Umbilical cord (tissue), 2 donors: ENCODE data around the gene FZR1. TPM values are rescaled to one million over a fixed set of nuclear protein-coding genes. Genes with fewer than 3 reads are reported as not detected.
"Not testable (repeated sequence)": the region's sequence is repeated elsewhere in the genome, so short reads cannot be mapped to it uniquely, and the experiment has no call there.

Source experiments
- DNase-seq: peaks from one replicate; pipeline ENCODE4 v3.0.0-alpha.2; 2015; ENCODE audit warnings: low spot score
- total RNA-seq: library from RNA; depleted of rRNA; stranded (reverse); fragments of >200 nt; gene quantifications from one replicate; pipeline ENCODE4 v1.2.3, GENCODE V29; 2014; ENCODE audit warnings: low replicate concordance; ENCODE audit not compliant: insufficient read depth

FZR1 gene
- total RNA-seq, 1 donor from 2014 or later, result 27.7 TPM

GRCh38 chr19:3572132-3572854 lies 66.2 kb downstream of the FZR1 start:
- peak; percentile 100 for DNase-seq

GRCh38 chr19:3572855-3573161 lies 66.7 kb downstream of the FZR1 start, which contains the start of gene HMG20B:
Gene HMG20B, plus strand, starts transcription at chr19:3572944. Its CDS starts 366 bp downstream, at chr19:3573310.
- DNase-seq, result no peak

- DNase-seq, result peak; percentile 31
Observed at GRCh38 chr19:3573162-3573857, 67.2 kb downstream of the FZR1 start.

- DNase-seq, result peak; percentile 82
Observed at GRCh38 chr19:3573858-3574637, 67.9 kb downstream of the FZR1 start.

GRCh38 chr19:3575260-3575741 lies 69.2 kb downstream of the FZR1 start:
- DNase-seq, result no peak

GRCh38 chr19:3575949-3576673 lies 70.0 kb downstream of the FZR1 start:
- no peak for DNase-seq

- DNase-seq, result peak; percentile 78
Observed at GRCh38 chr19:3576696-3577443, 70.8 kb downstream of the FZR1 start.

- DNase-seq, result no peak
Observed at GRCh38 chr19:3577723-3578344, 71.7 kb downstream of the FZR1 start.

GRCh38 chr19:3578390-3578789 lies 72.3 kb downstream of the FZR1 start:
- no peak for DNase-seq

- DNase-seq, result peak; percentile 45
Observed at GRCh38 chr19:3580156-3580934, 74.2 kb downstream of the FZR1 start.

- DNase-seq, result not testable (repeated sequence)
Observed at GRCh38 chr19:3581792-3582191, 75.7 kb downstream of the FZR1 start.

GRCh38 chr19:3584036-3584802 lies 78.1 kb downstream of the FZR1 start:
- DNase-seq, result not testable (repeated sequence)

GRCh38 chr19:3585301-3586126 lies 79.4 kb downstream of the FZR1 start, which contains the start of gene GIPC3:
Gene GIPC3, plus strand, starts transcription at chr19:3585478. Its CDS starts 120 bp downstream, at chr19:3585598.
- no peak for DNase-seq

- no peak for DNase-seq
Observed at GRCh38 chr19:3586127-3586626, 80.1 kb downstream of the FZR1 start.

- no peak for DNase-seq
Observed at GRCh38 chr19:3586707-3587346, 80.7 kb downstream of the FZR1 start.
